IPS-18a (cell line): ENCODE results near the gene PTPRN2.

Experiments used
- H3K27ac ChIP-seq: one replicate; pipeline ENCODE4 v1.5.1; 2013; ENCODE audit warnings: low read length
- H3K27me3 ChIP-seq: one replicate; pipeline ENCODE4 v1.6.1; 2013; ENCODE audit warnings: mild to moderate bottlenecking, low read length; ENCODE audit not compliant: control insufficient read depth, insufficient read depth
- H3K36me3 ChIP-seq: one replicate; pipeline ENCODE4 v1.6.1; 2013; ENCODE audit warnings: low read depth, low read length; ENCODE audit not compliant: control insufficient read depth
- H3K4me1 ChIP-seq: one replicate; pipeline ENCODE4 v1.6.1; 2013; ENCODE audit warnings: low read depth, low read length; ENCODE audit not compliant: control insufficient read depth
- H3K4me3 ChIP-seq: one replicate; pipeline ENCODE4 v1.5.1; 2013; ENCODE audit warnings: low read length
- H3K9ac ChIP-seq: one replicate; pipeline ENCODE4 v1.6.1; 2013; ENCODE audit warnings: mild to moderate bottlenecking, low read length, moderate library complexity
- H3K9me3 ChIP-seq: one replicate; pipeline ENCODE4 v1.6.1; 2013; ENCODE audit warnings: low read depth, low read length; ENCODE audit not compliant: control insufficient read depth

Gene PTPRN2

GRCh38 chr7:158072991-158073730 lies 514.5 kb downstream of the PTPRN2 start:
- Histone ChIP-seq H3K9ac (no peak overlapping the region), H3K9me3 (no peaks in the 10 kb centered on the region), H3K27ac (no peak overlapping the region), H3K27me3 (no peaks in the 10 kb centered on the region), H3K4me3 (no peak overlapping the region), H3K4me1 (no peaks in the 10 kb centered on the region), H3K36me3 (no peaks in the 10 kb centered on the region)

- Histone ChIP-seq H3K27me3 (no peaks in the 10 kb centered on the region), H3K4me1 (no peaks in the 10 kb centered on the region), H3K9me3 (no peaks in the 10 kb centered on the region), H3K27ac (no peak overlapping the region), H3K9ac (no peak overlapping the region), H3K36me3 (no peaks in the 10 kb centered on the region), H3K4me3 (no peak overlapping the region)
These were observed 517.3 kb downstream of the PTPRN2 start for GRCh38 chr7:158070222-158070920.

GRCh38 chr7:158068853-158069252 lies 518.8 kb downstream of the PTPRN2 start:
- H3K36me3 ChIP-seq: no peaks in the 10 kb centered on the region
- no peak overlapping the region for H3K27ac ChIP-seq
- H3K9me3 ChIP-seq: no peaks in the 10 kb centered on the region
- no peaks in the 10 kb centered on the region for H3K4me1 ChIP-seq
- H3K4me3 ChIP-seq: no peak overlapping the region
- no peaks in the 10 kb centered on the region for H3K27me3 ChIP-seq
- no peak overlapping the region for H3K9ac ChIP-seq

GRCh38 chr7:158067931-158068482 lies 519.6 kb downstream of the PTPRN2 start:
- Histone ChIP-seq H3K9ac (no peak overlapping the region), H3K9me3 (no peaks in the 10 kb centered on the region), H3K4me3 (no peak overlapping the region), H3K27ac (no peak overlapping the region), H3K4me1 (no peaks in the 10 kb centered on the region), H3K27me3 (no peaks in the 10 kb centered on the region), H3K36me3 (no peaks in the 10 kb centered on the region)

GRCh38 chr7:158067219-158067930 lies 520.2 kb downstream of the PTPRN2 start:
- no peaks in the 10 kb centered on the region for H3K9me3 ChIP-seq
- H3K9ac ChIP-seq: no peak overlapping the region
- no peak overlapping the region for H3K27ac ChIP-seq
- no peaks in the 10 kb centered on the region for H3K36me3 ChIP-seq
- H3K4me1 ChIP-seq: no peaks in the 10 kb centered on the region
- H3K27me3 ChIP-seq: no peaks in the 10 kb centered on the region
- H3K4me3 ChIP-seq: no peak overlapping the region

- H3K36me3 ChIP-seq: no peaks in the 10 kb centered on the region
- H3K4me1 ChIP-seq: no peaks in the 10 kb centered on the region
- H3K9ac ChIP-seq: no peak overlapping the region
- H3K4me3 ChIP-seq: no peak overlapping the region
- H3K9me3 ChIP-seq: no peaks in the 10 kb centered on the region
- H3K27ac ChIP-seq: no peak overlapping the region
- H3K27me3 ChIP-seq: no peaks in the 10 kb centered on the region
These were observed 521.5 kb downstream of the PTPRN2 start for GRCh38 chr7:158066085-158066484.

- no peaks in the 10 kb centered on the region for H3K9me3 ChIP-seq
- H3K9ac ChIP-seq: no peak overlapping the region
- no peaks in the 10 kb centered on the region for H3K27me3 ChIP-seq
- H3K4me3 ChIP-seq: no peak overlapping the region
- no peak overlapping the region for H3K27ac ChIP-seq
- H3K4me1 ChIP-seq: no peaks in the 10 kb centered on the region
- H3K36me3 ChIP-seq: no peaks in the 10 kb centered on the region
These were observed 522.3 kb downstream of the PTPRN2 start for GRCh38 chr7:158065340-158065739.

- Histone ChIP-seq H3K27ac (no peak overlapping the region), H3K9me3 (no peaks in the 10 kb centered on the region), H3K4me1 (no peaks in the 10 kb centered on the region), H3K27me3 (no peaks in the 10 kb centered on the region), H3K4me3 (no peak overlapping the region), H3K9ac (no peak overlapping the region), H3K36me3 (no peaks in the 10 kb centered on the region)
These were observed 523.0 kb downstream of the PTPRN2 start for GRCh38 chr7:158064631-158065030.

- H3K9me3 ChIP-seq: no peaks in the 10 kb centered on the region
- H3K4me3 ChIP-seq: no peak overlapping the region
- H3K27ac ChIP-seq: no peak overlapping the region
- no peaks in the 10 kb centered on the region for H3K4me1 ChIP-seq
- H3K36me3 ChIP-seq: no peaks in the 10 kb centered on the region
- no peak overlapping the region for H3K9ac ChIP-seq
- no peaks in the 10 kb centered on the region for H3K27me3 ChIP-seq
These were observed 523.6 kb downstream of the PTPRN2 start for GRCh38 chr7:158063850-158064610.

- no peaks in the 10 kb centered on the region for H3K4me1 ChIP-seq
- no peak overlapping the region for H3K27ac ChIP-seq
- no peak overlapping the region for H3K4me3 ChIP-seq
- H3K9ac ChIP-seq: no peak overlapping the region
- no peaks in the 10 kb centered on the region for H3K36me3 ChIP-seq
- H3K27me3 ChIP-seq: no peaks in the 10 kb centered on the region
- H3K9me3 ChIP-seq: no peaks in the 10 kb centered on the region
These were observed 525.0 kb downstream of the PTPRN2 start for GRCh38 chr7:158062661-158063060.
